Suprapubic skin (tissue), 4 donors: ENCODE results near the gene TP53INP2.

ENCODE experiments used
- CTCF ChIP-seq, 2 donors: fragments of 200-600 bp in 1 of 2; fragments of 450-650 bp in 1 of 2; sonication (generic) in 1 of 2; IDR thresholded peaks; one replicate each; pipeline ENCODE4 v1.5.1; 2016 to 2019; ENCODE audit warnings: antibody characterized with exemption in 2 of 2, mild to moderate bottlenecking in 1 of 2, moderate library complexity in 1 of 2
- EP300 ChIP-seq: sonication (generic); formaldehyde crosslinking; IDR thresholded peaks from one replicate; pipeline ENCODE4 v1.6.1; 2017; ENCODE audit warnings: antibody characterized with exemption
- POLR2A ChIP-seq, 2 donors: fragments of 450-650 bp; IDR thresholded peaks; one replicate each; pipeline ENCODE4 v1.6.1; 2017; ENCODE audit warnings: antibody characterized with exemption in 2 of 2, mild to moderate bottlenecking in 2 of 2, moderate library complexity in 2 of 2
- POLR2AphosphoS5 ChIP-seq, 3 donors: sonication (generic); formaldehyde crosslinking; IDR thresholded peaks; one replicate each; pipeline ENCODE4 v1.6.1; 2017; ENCODE audit warnings: antibody characterized with exemption in 3 of 3

GRCh38 chr20:34703061-34703423 lies 1.1 kb upstream of the TP53INP2 start:
- no peak for TF ChIP-seq POLR2A (IDR thresholded peaks at IDR 0.05)
- TF ChIP-seq CTCF (IDR thresholded peaks at IDR 0.05) = no peak
- no peak for TF ChIP-seq EP300
- TF ChIP-seq POLR2AphosphoS5 (IDR thresholded peaks at IDR 0.05) = no peak
